GM12878 (cell line): ENCODE measurements around the gene TMEM161A.

Experiments
- EP300 ChIP-seq, 2 experiments: fragments of 150-350 bp in 1 of 2; IDR thresholded peaks; 2 replicates each; pipeline ENCODE4 v1.6.1; 2011 to 2012; ENCODE audit warnings: low read depth in 2 of 2, low read length in 2 of 2, borderline replicate concordance in 1 of 2, improper control_type of control experiment in 1 of 2, inconsistent platforms in 1 of 2; ENCODE audit not compliant: control insufficient read depth in 1 of 2
- FOS ChIP-seq: IDR thresholded peaks from 3 replicates; pipeline ENCODE4 v1.6.1; 2011; ENCODE audit warnings: borderline replicate concordance; ENCODE audit not compliant: insufficient read length; ENCODE audit errors: extremely low read depth
- KDM1A ChIP-seq: fragments of 200-600 bp; sonication (generic); IDR thresholded peaks from 2 replicates; pipeline ENCODE4 v1.6.1; 2016; ENCODE audit warnings: borderline replicate concordance
- NFIC ChIP-seq: IDR thresholded peaks from 2 replicates; pipeline ENCODE4 v1.6.1; 2012; ENCODE audit warnings: low read depth, mild to moderate bottlenecking, inconsistent platforms, low read length, moderate library complexity
- TBL1XR1 ChIP-seq: IDR thresholded peaks from 2 replicates; pipeline ENCODE4 v1.6.1; 2012; ENCODE audit warnings: low read depth, low read length, improper control_type of control experiment
- TF ChIP-seq, protein P1 (sequence below): IDR thresholded peaks from 2 replicates; pipeline ENCODE4 v1.6.1; 2011; ENCODE audit warnings: low read depth, low read length, improper control_type of control experiment, borderline replicate concordance
- TF ChIP-seq, protein P2 (sequence below), 3 experiments: IDR thresholded peaks in 2 of 3; conservative IDR thresholded peaks in 1 of 3; 2 replicates each; pipeline ENCODE4 v1.5.1; 2011; ENCODE audit warnings: low read depth in 3 of 3, low read length in 3 of 3, mild to moderate bottlenecking in 3 of 3, control low read depth in 2 of 3, moderate library complexity in 2 of 3, inconsistent platforms in 1 of 3, mixed read lengths in 1 of 3; ENCODE audit not compliant: control insufficient read depth in 2 of 3, insufficient read depth in 1 of 3; ENCODE audit errors: extremely low read depth in 1 of 3
- TF ChIP-seq, protein P3 (sequence below): IDR thresholded peaks from 2 replicates; pipeline ENCODE4 v1.6.1; 2011; ENCODE audit warnings: low read depth, mild to moderate bottlenecking, low read length, moderate library complexity, borderline replicate concordance; ENCODE audit errors: extremely low read depth

- TF ChIP-seq, protein P1, sequence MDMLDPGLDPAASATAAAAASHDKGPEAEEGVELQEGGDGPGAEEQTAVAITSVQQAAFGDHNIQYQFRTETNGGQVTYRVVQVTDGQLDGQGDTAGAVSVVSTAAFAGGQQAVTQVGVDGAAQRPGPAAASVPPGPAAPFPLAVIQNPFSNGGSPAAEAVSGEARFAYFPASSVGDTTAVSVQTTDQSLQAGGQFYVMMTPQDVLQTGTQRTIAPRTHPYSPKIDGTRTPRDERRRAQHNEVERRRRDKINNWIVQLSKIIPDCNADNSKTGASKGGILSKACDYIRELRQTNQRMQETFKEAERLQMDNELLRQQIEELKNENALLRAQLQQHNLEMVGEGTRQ, result no peak
- TF ChIP-seq FOS, result no peak
- no peak for TF ChIP-seq NFIC
- TF ChIP-seq, protein P2, sequence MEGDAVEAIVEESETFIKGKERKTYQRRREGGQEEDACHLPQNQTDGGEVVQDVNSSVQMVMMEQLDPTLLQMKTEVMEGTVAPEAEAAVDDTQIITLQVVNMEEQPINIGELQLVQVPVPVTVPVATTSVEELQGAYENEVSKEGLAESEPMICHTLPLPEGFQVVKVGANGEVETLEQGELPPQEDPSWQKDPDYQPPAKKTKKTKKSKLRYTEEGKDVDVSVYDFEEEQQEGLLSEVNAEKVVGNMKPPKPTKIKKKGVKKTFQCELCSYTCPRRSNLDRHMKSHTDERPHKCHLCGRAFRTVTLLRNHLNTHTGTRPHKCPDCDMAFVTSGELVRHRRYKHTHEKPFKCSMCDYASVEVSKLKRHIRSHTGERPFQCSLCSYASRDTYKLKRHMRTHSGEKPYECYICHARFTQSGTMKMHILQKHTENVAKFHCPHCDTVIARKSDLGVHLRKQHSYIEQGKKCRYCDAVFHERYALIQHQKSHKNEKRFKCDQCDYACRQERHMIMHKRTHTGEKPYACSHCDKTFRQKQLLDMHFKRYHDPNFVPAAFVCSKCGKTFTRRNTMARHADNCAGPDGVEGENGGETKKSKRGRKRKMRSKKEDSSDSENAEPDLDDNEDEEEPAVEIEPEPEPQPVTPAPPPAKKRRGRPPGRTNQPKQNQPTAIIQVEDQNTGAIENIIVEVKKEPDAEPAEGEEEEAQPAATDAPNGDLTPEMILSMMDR (IDR thresholded peaks at IDR 0.05 in 2 of 3, conservative IDR thresholded peaks at IDR 0.05 in 1 of 3; ENCODE audit: control insufficient read depth in 2 of 3, extremely low read depth in 1 of 3, insufficient read depth in 1 of 3, low read depth in 3 of 3, low read length in 3 of 3), result no peak
- TF ChIP-seq EP300 (IDR thresholded peaks at IDR 0.05; ENCODE audit: borderline replicate concordance in 1 of 2, control insufficient read depth in 1 of 2, low read depth in 2 of 2, low read length in 2 of 2), result no peak
- TF ChIP-seq KDM1A, result no peak
- no peak for TF ChIP-seq TBL1XR1
- TF ChIP-seq, protein P3, sequence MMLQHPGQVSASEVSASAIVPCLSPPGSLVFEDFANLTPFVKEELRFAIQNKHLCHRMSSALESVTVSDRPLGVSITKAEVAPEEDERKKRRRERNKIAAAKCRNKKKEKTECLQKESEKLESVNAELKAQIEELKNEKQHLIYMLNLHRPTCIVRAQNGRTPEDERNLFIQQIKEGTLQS, result no peak
Observed at GRCh38 chr19:19157808-19158207, 19.5 kb upstream of the TMEM161A start.
